Ectodermal cell (in vitro differentiated cells): Measurements from ENCODE around the gene ENO1.
A peak's percentile ranks its signal among the peaks of the same experiment; 100 is the strongest.

Source experiments
- H3K27ac ChIP-seq: 2 replicates; pipeline ENCODE4 v1.7.0; 2013; ENCODE audit warnings: mild to moderate bottlenecking, low read depth, low read length; ENCODE audit not compliant: insufficient read depth, poor library complexity, severe bottlenecking
- H3K27me3 ChIP-seq: 2 replicates; pipeline ENCODE4 v1.7.0; 2013; ENCODE audit warnings: mild to moderate bottlenecking, low read length; ENCODE audit not compliant: insufficient read depth, control insufficient read depth, poor library complexity, severe bottlenecking
- H3K36me3 ChIP-seq: one replicate; pipeline ENCODE4 v1.7.0; 2013; ENCODE audit warnings: low read length; ENCODE audit not compliant: control insufficient read depth, insufficient read depth
- H3K4me1 ChIP-seq: one replicate; pipeline ENCODE4 v1.7.0; 2013; ENCODE audit warnings: low read length; ENCODE audit not compliant: control insufficient read depth, insufficient read depth
- H3K4me3 ChIP-seq: 2 replicates; pipeline ENCODE4 v1.7.0; 2013; ENCODE audit warnings: low read depth, low read length, control low read depth; ENCODE audit not compliant: insufficient read depth
- H3K9me3 ChIP-seq: 2 replicates; pipeline ENCODE4 v1.7.0; 2013; ENCODE audit warnings: mild to moderate bottlenecking, low read length, moderate library complexity; ENCODE audit not compliant: control insufficient read depth
- WGBS, 2 experiments: methylation state at CpG; one replicate each; pipeline ENCODE4 v1.1.7; 2013; ENCODE audit warnings: missing lambda C conversion rate in 2 of 2; 5-methylcytosine and 5-hydroxymethylcytosine counted together

ENO1 gene

DNA sequence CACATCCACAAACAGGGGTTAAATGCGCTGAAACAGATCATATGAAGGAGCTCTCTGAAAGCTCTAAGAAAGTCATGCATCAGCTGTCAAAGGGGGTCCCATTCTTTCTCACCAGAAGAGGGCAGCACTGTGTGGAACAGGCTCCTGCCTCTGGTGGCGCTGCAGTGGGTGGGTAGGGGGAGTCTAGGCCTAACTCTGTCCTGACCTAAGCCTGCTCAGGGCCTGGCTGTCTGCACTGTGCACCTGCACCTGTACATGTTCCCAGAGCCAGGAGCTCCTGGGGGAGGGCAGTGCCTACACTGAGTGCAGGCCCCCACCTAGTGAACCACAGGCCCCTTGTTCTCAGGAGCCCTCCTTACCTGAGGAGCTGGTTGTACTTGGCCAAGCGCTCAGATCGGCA, 16.0 kb downstream of the ENO1 start:
- WGBS, 2 experiments, result 93% methylated on average over 4 of the region's 4 CpGs
- H3K36me3 ChIP-seq, result peaks cover 83% of the 10 kb centered on the region
- no peak overlapping the region for H3K4me3 ChIP-seq
- H3K4me1 ChIP-seq, result no peaks in the 10 kb centered on the region
- H3K27me3 ChIP-seq, result no peaks in the 10 kb centered on the region
- no peaks in the 10 kb centered on the region for H3K9me3 ChIP-seq
- H3K27ac ChIP-seq, result peak overlapping the region; percentile 16

GRCh38 chr1:8860738-8861516, 17.6 kb downstream of the ENO1 start:
- Histone ChIP-seq H3K27ac (no peak overlapping the region), H3K4me1 (no peaks in the 10 kb centered on the region), H3K27me3 (no peaks in the 10 kb centered on the region), H3K36me3 (peaks cover 68% of the 10 kb centered on the region), H3K4me3 (no peak overlapping the region), H3K9me3 (no peaks in the 10 kb centered on the region)
- WGBS, 2 experiments, result 96% methylated on average over 21 of the region's 21 CpGs

DNA sequence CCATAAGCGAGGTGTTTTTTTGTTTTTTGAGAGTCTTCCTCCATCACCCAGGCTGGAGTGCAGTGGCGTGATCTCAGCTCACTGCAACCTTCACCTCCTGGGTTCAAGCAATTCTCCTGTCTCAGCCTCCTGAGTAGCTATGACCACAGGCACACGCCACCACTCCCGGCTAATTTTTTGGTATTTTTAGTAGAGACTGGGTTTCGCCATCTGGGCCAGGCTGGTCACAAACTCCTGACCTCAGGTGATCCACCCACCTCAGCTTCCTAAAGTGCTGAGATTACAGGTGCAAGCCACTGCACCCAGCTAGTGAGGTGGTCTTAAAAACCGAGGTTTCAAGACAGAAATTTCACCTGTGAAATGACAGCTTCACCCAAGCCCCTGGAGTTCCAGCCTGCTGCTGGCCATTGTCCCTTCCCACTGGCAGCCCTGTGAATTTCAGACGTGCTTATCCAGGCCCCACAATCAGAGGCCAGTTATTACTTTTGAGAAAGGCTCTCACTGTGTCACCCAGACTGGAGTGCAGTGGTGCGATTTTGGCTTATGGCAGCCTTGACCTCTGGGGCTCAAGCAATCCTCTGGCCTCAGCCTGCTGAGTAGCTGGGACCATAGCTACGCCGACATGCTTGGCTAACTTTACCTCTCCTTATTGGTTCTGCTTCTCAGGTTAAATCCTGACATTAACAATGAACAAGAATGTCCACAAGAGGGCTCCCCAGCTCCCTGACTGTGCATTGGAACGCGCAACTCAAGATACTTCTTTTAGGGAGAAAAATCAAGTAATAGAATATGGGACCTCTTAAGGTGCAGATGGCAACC, 19.4 kb downstream of the ENO1 start:
- Histone ChIP-seq H3K4me1 (no peaks in the 10 kb centered on the region), H3K9me3 (no peaks in the 10 kb centered on the region), H3K27me3 (no peaks in the 10 kb centered on the region), H3K27ac (no peak overlapping the region), H3K36me3 (peaks cover 50% of the 10 kb centered on the region), H3K4me3 (no peak overlapping the region)
- WGBS, 2 experiments, result 92 to 93% methylated on average over 12 of the region's 12 CpGs

DNA sequence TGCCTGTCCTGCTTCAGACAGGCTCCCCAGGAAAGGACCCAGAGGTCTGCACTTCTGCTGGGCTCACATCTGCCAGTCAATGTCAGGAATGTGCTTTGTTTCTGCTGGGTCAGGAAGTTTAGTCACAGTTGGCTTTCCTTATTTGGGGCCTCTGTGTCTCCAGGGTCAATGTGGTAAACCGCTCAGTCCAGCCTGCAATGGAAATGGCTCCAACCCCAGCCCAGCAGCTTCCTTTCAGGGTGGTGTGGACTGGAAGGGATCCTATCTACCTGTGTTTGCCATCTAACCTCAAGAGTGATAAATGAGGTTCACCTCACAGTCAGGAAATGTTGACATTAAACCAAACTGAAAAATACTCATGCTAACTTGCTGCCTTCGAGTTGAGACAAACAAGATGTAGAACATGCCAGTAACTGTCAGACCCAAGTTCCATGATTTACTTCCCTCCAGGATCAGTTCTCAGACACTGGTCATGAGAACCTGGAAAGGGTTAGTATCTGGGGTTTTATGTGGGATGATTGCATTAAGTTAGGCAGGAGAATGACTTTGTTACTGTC, 20.3 kb downstream of the ENO1 start:
- H3K4me1 ChIP-seq, result no peaks in the 10 kb centered on the region
- peak overlapping the region; percentile 40 for H3K27ac ChIP-seq
- H3K36me3 ChIP-seq, result peaks cover 41% of the 10 kb centered on the region
- WGBS, 2 experiments, result 86 to 95% methylated on average over 2 of the region's 2 CpGs
- no peaks in the 10 kb centered on the region for H3K27me3 ChIP-seq
- H3K9me3 ChIP-seq, result no peaks in the 10 kb centered on the region
- no peak overlapping the region for H3K4me3 ChIP-seq

GRCh38 chr1:8856689-8857412, 21.6 kb downstream of the ENO1 start:
- H3K27ac ChIP-seq, result peak overlapping the region; percentile 17
- H3K4me1 ChIP-seq, result no peaks in the 10 kb centered on the region

GRCh38 chr1:8854240-8854639, 24.2 kb downstream of the ENO1 start:
- Histone ChIP-seq H3K4me3 (no peak overlapping the region), H3K4me1 (no peaks in the 10 kb centered on the region), H3K27ac (no peak overlapping the region), H3K9me3 (no peaks in the 10 kb centered on the region), H3K36me3 (peaks cover 10% of the 10 kb centered on the region), H3K27me3 (no peaks in the 10 kb centered on the region)
- 92 to 95% methylated on average over 7 of the region's 7 CpGs for WGBS, 2 experiments

More at GRCh38 chr1:8856689-8857412, 21.6 kb downstream of the ENO1 start:
- WGBS, 2 experiments, result 93 to 95% methylated on average over 14 of the region's 14 CpGs
- H3K4me3 ChIP-seq, result no peak overlapping the region
- no peaks in the 10 kb centered on the region for H3K27me3 ChIP-seq
- H3K36me3 ChIP-seq, result peaks cover 28% of the 10 kb centered on the region
- no peaks in the 10 kb centered on the region for H3K9me3 ChIP-seq

GRCh38 chr1:8851060-8851459, 27.4 kb downstream of the ENO1 start:
- Histone ChIP-seq H3K27ac (no peak overlapping the region), H3K4me3 (no peak overlapping the region), H3K4me1 (no peaks in the 10 kb centered on the region), H3K36me3 (no peaks in the 10 kb centered on the region), H3K27me3 (no peaks in the 10 kb centered on the region), H3K9me3 (no peaks in the 10 kb centered on the region)
- WGBS, 2 experiments, result 91 to 97% methylated on average over 3 to 4 of the region's 5 CpGs

- H3K4me3 ChIP-seq, result no peak overlapping the region
- no peak overlapping the region for H3K27ac ChIP-seq
- H3K4me1 ChIP-seq, result no peaks in the 10 kb centered on the region
- H3K27me3 ChIP-seq, result no peaks in the 10 kb centered on the region
- no peaks in the 10 kb centered on the region for H3K36me3 ChIP-seq
- H3K9me3 ChIP-seq, result no peaks in the 10 kb centered on the region
- 52 to 54% methylated on average over 19 of the region's 19 CpGs for WGBS, 2 experiments
These were observed 29.7 kb downstream of the ENO1 start for GRCh38 chr1:8848663-8849386.

DNA sequence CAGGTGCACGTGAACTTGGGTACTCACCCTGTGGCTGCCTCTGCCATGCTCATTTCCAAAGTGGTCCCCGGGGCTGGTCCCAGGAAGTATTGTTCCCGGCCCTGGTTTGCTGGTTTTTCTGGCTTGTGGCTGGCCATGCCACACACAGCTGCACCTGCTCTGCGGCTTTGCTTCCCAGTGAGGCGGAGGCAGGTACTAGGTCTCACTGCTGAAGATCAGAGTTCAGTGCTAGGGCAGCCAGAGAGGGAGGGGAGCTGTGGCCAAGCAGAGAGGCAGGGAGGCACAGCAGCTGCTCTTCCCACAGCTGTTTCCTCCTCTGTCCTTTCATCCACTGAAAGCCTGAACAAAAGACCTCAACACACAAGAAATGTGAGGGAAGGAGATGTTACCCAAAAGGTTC, 30.5 kb downstream of the ENO1 start:
- no peaks in the 10 kb centered on the region for H3K9me3 ChIP-seq
- H3K27ac ChIP-seq, result no peak overlapping the region
- H3K27me3 ChIP-seq, result no peaks in the 10 kb centered on the region
- H3K4me1 ChIP-seq, result no peaks in the 10 kb centered on the region
- H3K36me3 ChIP-seq, result no peaks in the 10 kb centered on the region
- H3K4me3 ChIP-seq, result no peak overlapping the region
- WGBS, 2 experiments, result 96% methylated on average over 5 of the region's 5 CpGs
